Suppressor macrophage (primary cell): Measurements from ENCODE around the gene HOXD13.
A peak's percentile ranks its signal among the peaks of the same experiment; 100 is the strongest.

Source experiments
- DNase-seq, 4 experiments: peaks; one replicate each; pipeline ENCODE4 v3.0.0-alpha.2; 2020 to 2022

The HOXD13 gene

GRCh38 chr2:176095421-176095820 lies 2.9 kb downstream of the HOXD13 start:
- no peak for DNase-seq

GRCh38 chr2:176096243-176096985 lies 3.9 kb downstream of the HOXD13 start:
- DNase-seq: peak in 2 of 4 experiments; percentile 13 to 25

- peak; percentile 64 to 82 (median 74) for DNase-seq
Observed at GRCh38 chr2:176096986-176097819, 4.7 kb downstream of the HOXD13 start.

DNA sequence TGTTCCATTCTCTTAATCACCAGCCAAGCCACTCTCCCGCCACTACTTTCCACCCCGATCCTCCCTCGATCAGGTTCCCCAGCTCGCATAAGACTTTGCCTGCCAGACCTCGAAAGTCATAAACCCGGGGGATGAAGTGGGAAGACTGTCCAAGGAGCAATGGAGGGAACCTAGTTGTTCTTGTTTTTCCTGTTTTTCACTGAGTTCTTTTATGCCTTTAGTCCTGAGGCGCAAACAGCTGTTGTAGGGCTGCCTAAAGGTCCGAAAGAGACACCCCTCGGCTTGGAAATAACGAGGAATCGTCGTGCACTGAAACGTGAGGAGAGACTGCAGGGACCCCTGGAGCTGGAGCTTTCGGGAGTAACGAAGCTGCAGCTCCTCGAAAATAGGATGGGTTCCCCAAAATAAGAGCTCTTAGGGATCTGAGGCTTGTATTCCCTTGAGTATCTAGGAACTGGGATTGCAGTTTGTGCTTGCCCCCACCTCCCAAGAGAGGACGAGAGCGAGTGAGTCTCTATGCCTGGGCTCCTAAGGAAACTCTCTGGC lies 5.4 kb downstream of the HOXD13 start:
- no peak for DNase-seq

DNA sequence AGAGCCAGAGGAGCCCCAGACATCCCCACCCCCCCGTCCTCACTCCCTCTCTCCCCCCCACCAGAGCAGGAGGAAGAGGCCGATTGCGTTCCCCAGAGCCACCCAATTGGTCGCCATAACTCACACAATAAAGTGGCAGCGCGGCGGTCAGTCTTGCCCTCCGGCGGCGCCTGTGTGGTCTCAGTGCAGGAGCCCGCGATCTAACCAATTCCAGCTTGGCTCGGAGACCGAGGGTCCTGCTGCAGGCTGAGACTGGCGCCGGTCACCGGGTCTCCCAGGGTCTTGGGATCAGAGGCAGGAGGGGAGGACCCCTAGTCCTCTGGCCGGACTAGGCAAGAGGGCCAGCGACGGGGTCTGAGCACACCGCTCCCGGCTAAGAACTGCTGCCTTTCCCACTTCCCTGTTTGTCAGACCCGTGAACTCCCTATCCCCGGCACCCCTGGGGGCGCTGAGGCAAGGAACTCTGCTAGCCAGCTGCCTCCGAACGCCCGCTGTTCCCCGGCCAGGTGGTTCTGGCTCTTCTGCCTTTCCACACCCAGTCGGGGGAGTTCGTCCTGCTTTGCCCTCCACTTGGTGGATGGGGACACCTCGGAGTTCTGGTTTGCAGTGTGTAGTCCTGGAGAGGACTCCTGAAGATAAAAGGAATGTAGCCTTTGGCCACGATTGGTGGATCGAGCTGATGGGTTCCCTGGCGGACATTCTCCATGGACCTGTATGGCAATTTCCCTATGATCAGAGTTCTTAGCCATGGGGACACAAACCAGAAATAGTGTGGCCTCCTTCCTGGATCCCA lies 6.0 kb downstream of the HOXD13 start:
- no peak for DNase-seq

GRCh38 chr2:176099159-176099727 lies 6.7 kb downstream of the HOXD13 start:
- no peak for DNase-seq

DNA sequence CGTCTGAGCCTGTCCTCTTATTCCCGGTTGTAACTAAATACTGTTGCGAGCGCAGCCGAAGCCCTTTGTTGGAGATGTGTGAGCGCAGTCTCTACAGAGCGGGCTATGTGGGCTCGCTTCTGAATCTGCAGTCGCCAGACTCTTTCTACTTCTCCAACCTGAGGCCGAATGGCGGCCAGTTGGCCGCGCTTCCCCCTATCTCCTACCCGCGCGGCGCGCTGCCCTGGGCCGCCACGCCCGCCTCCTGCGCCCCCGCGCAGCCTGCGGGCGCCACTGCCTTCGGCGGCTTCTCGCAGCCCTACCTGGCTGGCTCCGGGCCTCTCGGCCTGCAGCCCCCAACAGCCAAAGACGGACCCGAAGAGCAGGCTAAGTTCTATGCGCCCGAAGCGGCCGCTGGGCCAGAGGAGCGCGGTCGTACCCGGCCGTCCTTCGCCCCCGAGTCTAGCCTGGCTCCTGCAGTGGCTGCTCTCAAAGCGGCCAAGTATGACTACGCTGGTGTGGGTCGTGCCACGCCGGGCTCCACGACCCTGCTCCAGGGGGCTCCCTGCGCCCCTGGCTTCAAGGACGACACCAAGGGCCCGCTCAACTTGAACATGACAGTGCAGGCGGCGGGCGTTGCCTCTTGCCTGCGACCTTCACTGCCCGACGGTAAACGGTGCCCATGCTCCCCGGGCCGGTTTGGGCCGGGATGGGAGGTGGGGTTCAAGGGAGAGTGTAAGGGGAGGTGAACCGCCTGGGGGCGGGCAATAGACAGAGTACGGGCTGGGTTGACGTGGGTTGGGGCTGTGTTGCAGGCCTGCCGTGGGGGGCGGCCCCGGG lies 7.4 kb downstream of the HOXD13 start, which contains the start of gene HOXD12:
HOXD12 (plus strand) TSS at position 68 of the 819 bp plus-strand sequence; CDS start at position 75, 7 bp downstream.
- no peak for DNase-seq

DNA sequence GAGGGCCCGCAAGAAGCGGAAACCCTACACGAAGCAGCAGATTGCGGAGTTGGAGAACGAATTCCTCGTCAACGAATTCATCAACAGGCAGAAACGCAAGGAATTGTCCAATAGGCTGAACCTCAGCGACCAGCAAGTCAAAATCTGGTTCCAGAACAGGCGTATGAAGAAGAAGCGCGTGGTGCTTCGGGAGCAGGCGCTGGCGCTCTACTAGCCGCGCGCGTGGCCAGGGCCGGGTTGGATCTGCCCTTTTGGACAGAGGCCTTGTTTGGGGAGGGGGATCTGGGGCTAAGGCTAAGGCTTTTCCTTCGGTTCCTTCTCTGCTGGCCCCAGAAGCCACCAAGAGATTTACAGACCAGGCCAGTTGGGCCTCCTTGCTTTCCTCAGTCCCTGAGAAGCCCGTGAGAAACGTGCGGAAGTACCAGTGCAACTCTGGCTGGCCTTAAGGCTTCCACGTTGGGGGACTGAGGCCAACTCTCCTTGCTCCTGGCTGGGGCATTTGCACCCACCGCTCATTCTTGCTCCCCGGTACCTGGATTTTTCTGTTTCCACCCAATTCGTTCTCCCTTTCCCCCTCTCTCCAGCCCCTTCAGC lies 8.1 kb downstream of the HOXD13 start:
- DNase-seq: no peak

DNA sequence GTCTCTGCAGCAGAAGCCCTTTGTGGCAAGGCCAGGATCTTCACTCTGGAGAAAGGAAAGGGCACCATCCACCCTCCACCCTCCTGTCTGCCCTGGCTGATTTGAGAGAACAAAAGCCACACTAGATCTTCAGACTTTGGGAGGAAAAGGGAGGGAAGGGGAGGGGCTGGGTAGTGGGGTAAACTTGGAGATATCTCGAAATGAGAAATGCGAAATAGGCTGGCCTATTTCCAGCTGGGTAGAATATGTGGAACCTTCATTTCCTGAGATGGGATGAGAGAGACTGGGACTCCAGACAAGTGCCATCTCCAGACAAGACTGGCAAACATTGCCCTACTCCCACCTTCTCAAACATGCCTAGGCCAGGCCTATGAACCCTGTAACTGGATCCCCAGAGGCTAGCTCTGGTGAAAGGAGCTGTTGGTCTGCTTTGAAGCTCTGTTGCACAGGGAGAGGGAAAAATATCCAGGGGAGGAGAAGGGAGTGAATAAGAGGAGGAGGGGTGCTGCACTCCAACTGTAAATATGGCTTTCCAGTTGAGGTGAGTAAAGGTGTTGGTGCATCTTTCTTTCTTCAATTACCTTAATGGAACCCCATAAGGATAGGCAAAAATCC lies 8.8 kb downstream of the HOXD13 start:
- no peak for DNase-seq

- no peak for DNase-seq
Observed at GRCh38 chr2:176101842-176102241, 9.3 kb downstream of the HOXD13 start.

DNA sequence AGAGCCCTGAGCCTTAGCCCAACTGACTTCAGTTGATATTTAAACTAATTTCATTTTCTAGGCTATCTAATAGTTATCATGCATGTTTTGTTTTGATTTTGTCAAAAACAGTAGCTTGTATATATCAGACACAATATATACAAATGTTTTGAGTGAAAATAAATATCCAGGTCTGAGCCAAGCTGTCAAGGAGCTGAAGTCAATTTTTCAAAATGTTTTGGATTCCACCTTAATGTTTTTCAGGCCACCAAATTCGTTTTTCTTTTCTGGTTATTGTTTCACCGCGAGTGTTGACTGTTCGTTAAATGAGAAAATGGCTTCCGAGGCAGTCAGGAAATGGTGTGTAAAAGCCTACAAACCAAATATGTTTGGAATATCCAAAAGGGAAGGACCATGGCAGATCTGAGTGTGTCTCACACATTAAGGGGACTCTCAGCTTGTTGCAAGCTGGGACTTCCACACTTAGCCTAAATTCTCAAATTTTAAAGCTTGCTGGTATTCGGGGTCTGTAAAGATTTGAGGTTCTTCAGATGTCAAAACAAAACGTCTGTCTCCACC lies 9.9 kb downstream of the HOXD13 start:
- no peak for DNase-seq

DNA sequence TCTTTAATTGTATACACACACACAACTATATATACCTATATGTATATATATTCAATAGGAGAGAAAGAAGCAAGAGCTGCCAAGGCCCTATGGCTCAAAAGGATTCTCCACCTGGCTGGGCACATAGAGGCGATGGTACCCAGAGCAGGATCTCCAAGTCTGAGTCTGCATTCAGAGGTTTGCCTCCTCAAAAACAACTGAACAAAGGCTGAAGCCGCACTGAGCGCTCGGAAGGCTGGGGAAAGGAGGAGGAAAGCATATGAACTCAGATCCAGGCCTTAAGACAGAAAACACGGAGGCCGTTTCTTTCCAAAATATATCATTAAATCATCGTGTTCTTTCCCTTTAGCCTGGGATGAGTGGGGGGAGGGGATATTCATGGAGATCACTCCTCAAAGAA lies 10.7 kb downstream of the HOXD13 start:
- DNase-seq: no peak

DNA sequence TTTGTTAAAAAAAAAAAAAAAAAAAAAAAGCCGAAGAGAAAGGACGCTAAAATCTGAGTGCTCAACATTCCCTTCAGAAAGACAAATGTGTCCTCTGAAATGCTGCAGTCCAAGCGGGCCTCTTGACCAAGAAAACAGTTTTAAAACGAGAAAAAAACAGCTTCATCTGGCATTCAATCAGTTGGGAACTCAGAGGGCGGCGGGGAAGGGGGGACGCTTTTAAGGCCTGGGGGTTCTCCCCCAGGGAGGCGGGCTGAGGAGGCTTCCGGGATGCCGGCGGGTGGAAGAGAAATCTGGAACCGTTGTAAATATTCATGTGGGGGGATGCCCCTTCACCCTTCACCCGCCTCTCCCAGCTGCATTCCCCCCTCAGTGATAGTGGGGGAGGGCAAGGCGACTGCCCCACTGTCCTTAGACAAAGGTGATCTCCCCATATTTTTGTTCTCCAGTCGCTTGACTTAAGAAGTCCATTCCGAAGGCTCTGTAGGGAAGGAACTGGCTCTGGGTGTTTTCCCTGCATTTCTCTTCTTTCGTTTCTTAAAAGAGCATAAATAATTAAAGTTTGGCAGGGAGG lies 11.3 kb downstream of the HOXD13 start:
- DNase-seq: no peak

DNA sequence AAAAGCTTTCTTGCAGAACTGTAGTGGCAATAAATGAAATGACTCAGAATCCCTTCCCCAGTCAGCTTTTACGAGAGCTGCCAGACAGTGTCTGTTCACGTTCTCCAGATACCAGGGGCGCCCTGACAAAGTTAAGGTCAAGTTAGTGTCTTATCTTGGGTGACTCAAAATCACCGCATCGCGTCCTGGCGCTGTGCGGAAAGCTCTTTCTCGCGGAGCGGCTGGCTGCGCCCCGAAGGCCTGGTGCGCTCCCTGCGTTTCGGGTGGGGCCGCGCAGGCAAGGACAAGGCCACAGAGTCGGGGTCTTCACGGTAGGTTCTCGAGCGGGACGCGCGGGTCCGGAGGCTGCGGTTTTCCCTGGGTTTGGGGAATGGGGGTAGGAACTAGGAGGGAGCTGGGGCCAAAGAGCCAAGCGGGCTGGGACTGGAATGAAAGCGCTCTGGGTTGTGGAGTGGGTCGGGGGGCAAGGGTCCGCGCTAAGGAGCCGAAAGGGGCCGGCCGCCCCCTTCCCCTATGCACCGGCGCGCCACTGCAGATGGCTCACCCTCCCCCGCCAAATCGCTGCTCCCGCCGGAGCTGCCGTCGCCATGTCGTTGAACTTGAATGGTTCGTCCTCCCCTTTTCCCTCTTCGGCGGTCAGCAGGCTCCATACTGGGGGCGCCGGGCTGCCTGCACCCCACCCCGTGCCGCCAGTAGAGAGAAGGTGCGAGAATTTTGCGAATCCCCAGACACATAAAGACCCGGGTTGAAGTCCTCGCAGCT lies 12.0 kb downstream of the HOXD13 start:
- peak in 1 of 4 experiments; percentile 9 for DNase-seq

DNA sequence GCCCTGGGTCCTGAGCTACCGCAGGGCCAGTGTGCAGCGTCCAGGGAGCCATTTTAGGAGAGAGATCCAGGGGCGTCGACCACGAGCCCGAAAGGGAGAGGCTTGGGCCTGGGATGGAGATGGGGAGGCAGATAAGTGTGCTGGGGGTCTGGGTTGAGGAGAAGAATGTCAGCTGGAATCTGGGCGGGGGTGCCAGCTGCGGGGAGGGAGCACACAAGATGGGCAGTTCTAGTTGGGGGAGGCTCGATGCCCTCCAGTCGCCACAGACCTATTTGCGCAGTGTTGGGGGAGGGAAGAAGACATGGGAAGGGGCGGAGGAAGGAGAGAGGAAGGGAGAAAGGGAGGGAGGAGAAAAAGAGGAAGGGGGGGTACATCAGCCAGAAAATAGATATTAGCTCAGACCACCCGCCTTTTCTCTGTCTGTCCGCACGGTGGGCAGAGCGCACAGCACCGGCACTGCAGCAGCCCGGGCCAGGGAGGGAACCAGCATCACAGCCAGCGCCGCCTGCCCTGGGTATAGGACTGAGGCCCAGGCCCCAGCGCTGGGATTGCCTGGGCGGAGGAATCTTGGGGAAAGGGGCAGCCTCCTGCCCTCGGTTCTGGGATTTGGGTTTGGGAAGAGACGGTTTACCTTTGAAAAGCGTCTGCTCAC lies 12.7 kb downstream of the HOXD13 start:
- no peak for DNase-seq

DNA sequence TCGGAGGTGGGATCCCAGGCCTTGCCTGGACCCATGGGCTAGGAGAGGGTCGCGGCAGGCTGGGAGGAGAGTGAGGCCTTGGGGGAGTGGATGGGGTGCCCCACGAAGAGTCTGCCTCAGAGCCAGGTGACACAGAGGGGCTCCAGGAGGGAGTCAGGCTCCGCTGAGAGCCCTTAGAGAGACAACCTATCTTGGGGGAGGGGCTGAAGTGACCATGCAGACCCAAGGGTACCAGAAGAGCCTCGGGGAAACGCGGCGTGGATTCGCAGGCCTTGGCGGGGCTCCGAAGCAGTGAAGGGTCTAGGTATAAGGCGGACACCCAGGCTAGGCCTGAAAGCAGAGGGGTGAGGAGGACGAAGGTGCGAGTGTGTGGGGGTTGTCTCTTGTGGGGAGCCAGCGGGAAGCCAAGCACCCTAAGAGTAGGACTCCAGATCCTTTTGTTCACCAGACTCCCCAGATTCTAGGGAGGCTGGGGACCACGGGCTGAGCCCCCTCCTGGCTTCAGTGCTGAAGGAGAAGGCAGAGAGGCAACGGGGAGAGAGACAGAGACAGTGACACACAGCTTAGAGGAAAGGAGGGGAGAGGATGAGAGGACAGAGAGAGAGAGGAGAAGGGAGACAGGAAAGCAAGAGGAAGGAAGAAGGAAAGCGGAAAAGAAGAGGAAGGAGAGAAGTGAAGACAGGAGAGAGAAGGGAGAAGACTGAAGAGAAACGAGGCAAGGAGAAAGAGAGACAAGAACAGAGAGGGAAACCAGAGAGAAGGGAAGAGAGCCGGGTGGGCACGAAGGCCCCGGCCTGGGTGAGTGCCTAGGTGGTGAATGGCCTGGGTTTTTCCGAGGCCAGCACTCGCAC lies 13.4 kb downstream of the HOXD13 start:
- no peak for DNase-seq
